ENCODE results near the gene EPS8L1. TPM values are rescaled to one million over a fixed set of nuclear protein-coding genes. Genes with fewer than 3 reads are reported as not detected.
"Not testable (repeated sequence)": the region's sequence is repeated elsewhere in the genome, so short reads cannot be mapped to it uniquely, and the experiment has no call there.

The EPS8L1 gene
- 1 to 10 TPM in 1 of 3 donors, under 1 TPM in 2; 0.53 to 1.2 (median 0.87) TPM for total RNA-seq

DNA sequence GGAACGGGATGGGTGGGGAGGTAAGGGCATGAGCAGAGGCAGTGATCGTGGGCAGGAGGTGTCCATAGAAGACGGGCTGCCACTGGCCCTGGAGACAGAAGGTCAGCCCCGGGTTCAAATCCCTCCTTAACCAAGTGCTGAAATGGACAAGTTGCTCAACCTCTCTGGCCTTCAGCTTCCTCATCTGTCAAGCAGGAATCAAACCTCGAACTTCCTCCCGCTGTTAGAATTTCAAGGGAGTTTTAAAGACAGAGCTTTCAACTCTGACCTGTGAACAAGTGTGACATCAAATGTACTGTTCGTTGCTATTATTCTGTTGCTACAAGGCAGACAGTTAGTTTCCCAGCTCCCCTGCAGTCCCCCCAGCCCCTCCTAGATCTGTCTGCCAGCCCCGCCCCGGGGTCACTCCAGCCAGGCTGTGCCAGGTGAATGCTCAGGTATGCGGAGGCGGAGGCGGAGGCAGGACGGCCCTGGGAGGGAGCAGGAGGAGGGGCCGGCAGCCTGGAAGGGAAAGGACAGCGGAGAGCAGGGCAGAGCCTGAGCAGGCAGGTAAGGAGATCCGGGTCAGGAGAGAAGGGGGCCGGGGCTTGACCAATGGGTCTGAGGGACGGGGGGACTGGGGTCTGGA, at the start of gene EPS8L1:
Gene EPS8L1, plus strand, starts transcription at position 499 of the 628 bp plus-strand sequence. CDS start 576 bp downstream, outside the sequence.
- H3K9me3 Mint-ChIP-seq = no peaks in the 10 kb centered on the region
- no peak for DNase-seq
- peaks cover 7% of the 10 kb centered on the region for H3K4me1 Mint-ChIP-seq (ENCODE audit: low read depth)
- no peak within 1 kb of the TSS for H3K4me3 Mint-ChIP-seq
- H3K36me3 Mint-ChIP-seq (ENCODE audit: insufficient read depth) = no peaks in the 10 kb centered on the region
- no peak for ATAC-seq
- peaks cover 54% of the 10 kb centered on the region for H3K27me3 Mint-ChIP-seq (ENCODE audit: low read depth)

DNA sequence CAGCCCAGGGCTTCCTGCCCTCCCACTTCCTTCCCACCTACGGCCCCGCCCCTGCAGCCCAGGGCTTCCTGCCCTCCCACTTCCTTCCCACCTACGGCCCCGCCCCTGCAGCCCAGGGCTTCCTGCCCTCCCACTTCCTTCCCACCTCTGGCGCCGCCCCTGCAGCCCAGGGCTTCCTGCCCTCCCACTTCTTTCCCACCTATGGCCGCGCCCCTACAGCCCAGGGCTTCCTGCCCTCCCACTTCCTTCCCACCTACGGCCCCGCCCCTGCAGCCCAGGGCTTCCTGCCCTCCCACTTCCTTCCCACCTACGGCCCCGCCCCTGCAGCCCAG, 48.6 kb upstream of the EPS8L1 start:
- H3K27me3 Mint-ChIP-seq (ENCODE audit: low read depth); ATAC-seq; H3K4me3 Mint-ChIP-seq; DNase-seq; H3K9me3 Mint-ChIP-seq; H3K36me3 Mint-ChIP-seq (ENCODE audit: insufficient read depth); H3K4me1 Mint-ChIP-seq (ENCODE audit: low read depth): not testable (repeated sequence)

GRCh38 chr19:55027472-55028337, 48.0 kb upstream of the EPS8L1 start:
- DNase-seq = no peak
- no peaks in the 10 kb centered on the region for H3K27me3 Mint-ChIP-seq (ENCODE audit: low read depth)
- no peak for ATAC-seq
- no peak overlapping the region for H3K4me3 Mint-ChIP-seq
- peaks cover 4% of the 10 kb centered on the region for H3K9me3 Mint-ChIP-seq
- peaks cover 2% of the 10 kb centered on the region for H3K4me1 Mint-ChIP-seq (ENCODE audit: low read depth)
- peaks cover 2% of the 10 kb centered on the region for H3K36me3 Mint-ChIP-seq (ENCODE audit: insufficient read depth)

DNA sequence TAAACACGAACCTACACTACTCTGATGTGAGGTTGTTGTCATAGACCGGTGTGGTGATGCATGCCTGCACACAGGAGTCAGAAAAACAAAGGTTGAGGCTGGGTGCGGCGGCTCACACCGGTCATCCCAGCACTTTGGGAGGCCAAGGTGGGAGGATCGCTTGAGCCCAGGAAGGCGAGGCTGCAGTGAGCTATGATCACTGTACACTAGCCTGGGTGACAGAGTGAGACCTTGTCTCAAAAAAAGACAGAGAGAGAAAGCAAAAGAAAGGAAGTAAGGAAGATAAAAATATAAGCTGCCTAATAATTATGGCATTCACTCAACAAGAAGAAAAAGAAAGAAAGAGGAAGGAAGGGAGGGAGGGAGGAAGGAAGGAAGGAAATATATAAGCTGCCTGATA, 46.9 kb upstream of the EPS8L1 start:
- DNase-seq (no peak), ATAC-seq (no peak)
- Mint-ChIP-seq H3K4me3 (no peak overlapping the region), H3K9me3 (peaks cover 4% of the 10 kb centered on the region), H3K36me3 (ENCODE audit: insufficient read depth) (peaks cover 2% of the 10 kb centered on the region), H3K27me3 (ENCODE audit: low read depth) (no peaks in the 10 kb centered on the region), H3K4me1 (ENCODE audit: low read depth) (peaks cover 2% of the 10 kb centered on the region)

GRCh38 chr19:55031178-55031577, 44.5 kb upstream of the EPS8L1 start:
- ATAC-seq (no peak), DNase-seq (no peak)
- H3K9me3 Mint-ChIP-seq = peaks cover 2% of the 10 kb centered on the region
- H3K36me3 Mint-ChIP-seq (ENCODE audit: insufficient read depth) = peaks cover 2% of the 10 kb centered on the region
- H3K4me3 Mint-ChIP-seq = no peak overlapping the region
- H3K4me1 Mint-ChIP-seq (ENCODE audit: low read depth) = peaks cover 2% of the 10 kb centered on the region
- H3K27me3 Mint-ChIP-seq (ENCODE audit: low read depth) = no peaks in the 10 kb centered on the region

DNA sequence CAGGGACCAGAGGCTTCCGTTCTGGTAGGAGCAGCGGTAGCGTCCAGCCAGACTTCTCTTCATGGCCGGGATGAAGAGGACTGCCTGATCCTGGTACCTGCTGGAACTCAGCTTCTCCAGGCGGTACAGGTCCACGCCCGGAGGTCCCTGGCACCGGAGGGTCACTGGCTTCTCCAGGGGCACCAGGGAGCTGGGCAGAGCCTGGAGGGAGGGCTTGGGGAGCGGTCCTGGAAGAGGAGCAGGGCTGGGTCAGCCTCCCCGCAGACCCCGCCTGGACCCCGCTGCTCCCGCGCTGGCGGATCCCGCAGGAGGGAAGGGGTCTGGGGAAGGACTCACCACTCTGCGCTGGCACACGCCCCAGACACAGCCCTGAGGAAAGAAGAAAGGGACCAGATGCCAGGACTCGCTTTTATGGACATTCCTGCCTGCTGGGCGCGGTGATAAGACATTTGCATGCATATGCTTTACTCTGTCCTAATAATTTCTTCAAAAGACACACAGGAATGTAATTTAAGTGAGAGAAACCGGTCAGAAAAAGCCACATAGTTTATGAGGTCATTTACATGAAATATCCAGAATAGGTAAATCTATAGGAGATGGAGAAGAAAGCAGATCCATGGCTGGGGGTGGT, 43.4 kb upstream of the EPS8L1 start:
- H3K9me3 Mint-ChIP-seq = no peaks in the 10 kb centered on the region
- DNase-seq = no peak
- H3K4me3 Mint-ChIP-seq = no peak overlapping the region
- H3K27me3 Mint-ChIP-seq (ENCODE audit: low read depth) = no peaks in the 10 kb centered on the region
- H3K36me3 Mint-ChIP-seq (ENCODE audit: insufficient read depth) = no peaks in the 10 kb centered on the region
- ATAC-seq = no peak
- no peaks in the 10 kb centered on the region for H3K4me1 Mint-ChIP-seq (ENCODE audit: low read depth)

GRCh38 chr19:55032976-55033643, 42.6 kb upstream of the EPS8L1 start:
- not testable (repeated sequence) for H3K27me3 Mint-ChIP-seq (ENCODE audit: low read depth); ATAC-seq; H3K4me1 Mint-ChIP-seq (ENCODE audit: low read depth); DNase-seq; H3K9me3 Mint-ChIP-seq; H3K36me3 Mint-ChIP-seq (ENCODE audit: insufficient read depth); H3K4me3 Mint-ChIP-seq

GRCh38 chr19:55034751-55035150, 40.9 kb upstream of the EPS8L1 start:
- Mint-ChIP-seq H3K36me3 (ENCODE audit: insufficient read depth) (no peaks in the 10 kb centered on the region), H3K27me3 (ENCODE audit: low read depth) (no peaks in the 10 kb centered on the region), H3K4me1 (ENCODE audit: low read depth) (no peaks in the 10 kb centered on the region), H3K9me3 (no peaks in the 10 kb centered on the region), H3K4me3 (no peak overlapping the region)
- no peak for DNase-seq
- no peak for ATAC-seq

DNA sequence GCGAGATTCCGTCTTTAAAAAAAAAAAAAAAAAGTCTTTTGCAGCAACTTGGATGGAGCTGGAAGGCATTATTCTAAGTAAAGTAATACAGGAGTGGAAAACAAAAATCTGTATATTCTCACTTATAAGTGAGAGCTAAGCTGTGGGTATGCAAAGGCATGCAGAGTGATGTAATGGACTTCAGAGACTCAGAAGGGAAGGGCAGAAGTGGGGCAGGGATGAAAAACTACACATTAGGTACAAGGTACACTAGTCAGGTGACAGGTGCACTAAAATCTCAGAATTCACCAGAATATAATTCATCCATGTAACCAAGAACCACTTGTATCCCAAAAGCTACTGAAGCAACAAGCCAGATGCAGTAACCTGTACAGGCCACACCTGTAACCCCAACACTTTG, 39.6 kb upstream of the EPS8L1 start:
- no peak for ATAC-seq
- H3K36me3 Mint-ChIP-seq (ENCODE audit: insufficient read depth) = no peaks in the 10 kb centered on the region
- no peaks in the 10 kb centered on the region for H3K9me3 Mint-ChIP-seq
- H3K27me3 Mint-ChIP-seq (ENCODE audit: low read depth) = no peaks in the 10 kb centered on the region
- no peaks in the 10 kb centered on the region for H3K4me1 Mint-ChIP-seq (ENCODE audit: low read depth)
- no peak overlapping the region for H3K4me3 Mint-ChIP-seq
- no peak for DNase-seq

DNA sequence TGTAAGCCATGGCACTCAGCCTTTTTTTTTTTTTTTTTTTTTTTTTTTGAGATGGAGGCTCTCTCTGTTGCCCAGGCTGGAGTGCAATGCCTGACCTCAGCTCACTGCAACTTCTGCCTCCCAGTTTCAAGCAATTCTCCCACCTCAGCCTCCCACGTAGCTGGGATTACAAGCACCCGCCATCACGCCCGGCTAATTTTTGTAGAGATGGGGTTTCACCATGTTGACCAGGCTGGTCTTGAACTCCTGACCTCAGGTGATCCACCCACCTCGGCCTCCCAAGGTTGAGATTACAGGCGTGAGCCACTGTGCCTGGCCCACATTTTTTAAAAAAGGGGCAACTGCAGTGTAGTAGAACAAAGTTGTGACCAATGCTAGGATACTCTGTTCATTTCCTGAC, 38.1 kb upstream of the EPS8L1 start:
- H3K36me3 Mint-ChIP-seq (ENCODE audit: insufficient read depth); ATAC-seq; H3K27me3 Mint-ChIP-seq (ENCODE audit: low read depth); DNase-seq; H3K9me3 Mint-ChIP-seq; H3K4me3 Mint-ChIP-seq: not testable (repeated sequence)
- peaks cover 14% of the 10 kb centered on the region for H3K4me1 Mint-ChIP-seq (ENCODE audit: low read depth)

GRCh38 chr19:55040654-55041053, 35.0 kb upstream of the EPS8L1 start:
- H3K4me1 Mint-ChIP-seq (ENCODE audit: low read depth) = peaks cover 17% of the 10 kb centered on the region
- not testable (repeated sequence) for H3K4me3 Mint-ChIP-seq; H3K27me3 Mint-ChIP-seq (ENCODE audit: low read depth); H3K36me3 Mint-ChIP-seq (ENCODE audit: insufficient read depth); DNase-seq; ATAC-seq; H3K9me3 Mint-ChIP-seq

DNA sequence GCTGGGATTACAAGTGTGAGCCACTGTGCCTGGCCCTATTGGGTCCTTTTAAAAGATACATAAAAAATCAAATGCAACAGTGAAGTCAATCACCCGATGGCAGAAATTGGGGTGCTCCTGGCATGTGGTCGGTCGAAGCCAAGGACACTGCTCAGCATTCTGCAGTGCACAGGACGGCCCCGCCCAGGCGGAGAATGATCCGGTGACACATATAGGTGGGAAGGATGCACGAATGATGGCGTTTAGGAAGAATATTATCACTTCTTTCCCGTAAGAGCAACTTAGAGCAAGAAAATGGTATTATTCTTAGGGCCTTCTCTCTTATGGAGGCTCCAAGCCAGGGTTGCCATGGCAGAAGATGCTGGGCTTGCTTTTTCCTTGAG, 34.4 kb upstream of the EPS8L1 start:
- no peaks in the 10 kb centered on the region for H3K9me3 Mint-ChIP-seq
- ATAC-seq (no peak), DNase-seq (no peak)
- no peaks in the 10 kb centered on the region for H3K27me3 Mint-ChIP-seq (ENCODE audit: low read depth)
- peaks cover 17% of the 10 kb centered on the region for H3K4me1 Mint-ChIP-seq (ENCODE audit: low read depth)
- peak overlapping the region; percentile 72 for H3K4me3 Mint-ChIP-seq
- peaks cover 8% of the 10 kb centered on the region for H3K36me3 Mint-ChIP-seq (ENCODE audit: insufficient read depth)

DNA sequence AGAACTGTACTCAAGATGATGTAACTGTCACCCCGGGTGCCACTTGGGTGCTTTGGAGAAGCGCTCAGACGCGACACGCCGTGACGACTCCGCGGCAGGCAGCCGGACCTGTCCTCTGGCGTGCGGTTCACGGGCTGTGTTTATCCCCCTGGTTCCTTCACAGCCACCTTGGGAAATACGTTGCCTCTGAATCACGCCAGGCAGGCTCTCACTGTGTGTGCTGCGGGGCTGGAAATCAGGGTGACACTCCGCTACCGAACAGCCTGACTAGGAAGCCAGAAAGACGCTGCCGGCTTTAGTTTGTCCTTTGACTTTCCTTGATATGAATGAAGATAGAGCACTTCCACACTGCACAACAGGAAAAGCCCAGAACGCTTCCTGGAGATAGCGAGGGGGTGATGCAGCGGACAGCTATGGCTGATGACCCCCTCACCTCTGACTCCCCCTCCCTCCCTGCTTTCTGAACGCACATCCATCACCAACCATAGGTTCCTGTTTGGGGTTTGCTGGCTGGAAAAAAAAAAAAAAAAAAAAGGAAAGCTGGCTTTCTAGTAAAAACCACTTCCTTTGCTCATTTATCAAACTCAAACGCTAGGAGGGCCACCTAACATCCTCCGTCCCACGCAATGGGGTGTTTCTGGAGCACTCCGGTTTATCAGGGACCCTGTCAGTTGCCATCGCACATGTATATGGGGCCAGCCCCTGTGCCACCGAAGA, 33.9 kb upstream of the EPS8L1 start:
- H3K36me3 Mint-ChIP-seq (ENCODE audit: insufficient read depth) = peaks cover 11% of the 10 kb centered on the region
- H3K4me3 Mint-ChIP-seq = peak overlapping the region; percentile 72
- peaks cover 17% of the 10 kb centered on the region for H3K4me1 Mint-ChIP-seq (ENCODE audit: low read depth)
- DNase-seq (no peak), ATAC-seq (peak; percentile 42 to 47)
- H3K9me3 Mint-ChIP-seq = no peaks in the 10 kb centered on the region
- no peaks in the 10 kb centered on the region for H3K27me3 Mint-ChIP-seq (ENCODE audit: low read depth)

DNA sequence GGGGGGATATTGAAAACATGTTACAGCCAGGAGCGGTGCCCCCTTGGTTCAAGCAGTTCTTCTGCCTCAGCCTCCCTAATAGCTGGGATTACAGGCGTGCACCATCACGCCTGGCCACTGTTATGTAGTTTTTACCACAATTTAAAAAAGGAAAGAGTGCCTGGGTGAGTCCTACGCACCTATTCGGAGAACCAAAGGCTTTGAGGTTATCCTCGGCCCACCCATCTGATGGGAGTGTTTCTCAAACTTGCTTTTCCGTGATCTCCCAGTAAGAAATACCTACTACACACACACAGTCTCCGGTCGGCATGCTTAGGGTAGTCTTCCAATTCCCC, 33.4 kb upstream of the EPS8L1 start:
- no peaks in the 10 kb centered on the region for H3K27me3 Mint-ChIP-seq (ENCODE audit: low read depth)

More for the DNA sequence above, 33.4 kb upstream of the EPS8L1 start:
- Mint-ChIP-seq H3K36me3 (ENCODE audit: insufficient read depth) (peaks cover 11% of the 10 kb centered on the region), H3K9me3 (no peaks in the 10 kb centered on the region), H3K4me1 (ENCODE audit: low read depth) (peaks cover 17% of the 10 kb centered on the region), H3K4me3 (peak overlapping the region; percentile 72)
- DNase-seq = no peak
- peak in 1 of 2 donors; percentile 8 for ATAC-seq
